Measurements from ENCODE around the gene APRT.

GRCh38 chr16:88854306-88855111 lies 42.8 kb upstream of the APRT start:
- TF ChIP-seq, protein P1, sequence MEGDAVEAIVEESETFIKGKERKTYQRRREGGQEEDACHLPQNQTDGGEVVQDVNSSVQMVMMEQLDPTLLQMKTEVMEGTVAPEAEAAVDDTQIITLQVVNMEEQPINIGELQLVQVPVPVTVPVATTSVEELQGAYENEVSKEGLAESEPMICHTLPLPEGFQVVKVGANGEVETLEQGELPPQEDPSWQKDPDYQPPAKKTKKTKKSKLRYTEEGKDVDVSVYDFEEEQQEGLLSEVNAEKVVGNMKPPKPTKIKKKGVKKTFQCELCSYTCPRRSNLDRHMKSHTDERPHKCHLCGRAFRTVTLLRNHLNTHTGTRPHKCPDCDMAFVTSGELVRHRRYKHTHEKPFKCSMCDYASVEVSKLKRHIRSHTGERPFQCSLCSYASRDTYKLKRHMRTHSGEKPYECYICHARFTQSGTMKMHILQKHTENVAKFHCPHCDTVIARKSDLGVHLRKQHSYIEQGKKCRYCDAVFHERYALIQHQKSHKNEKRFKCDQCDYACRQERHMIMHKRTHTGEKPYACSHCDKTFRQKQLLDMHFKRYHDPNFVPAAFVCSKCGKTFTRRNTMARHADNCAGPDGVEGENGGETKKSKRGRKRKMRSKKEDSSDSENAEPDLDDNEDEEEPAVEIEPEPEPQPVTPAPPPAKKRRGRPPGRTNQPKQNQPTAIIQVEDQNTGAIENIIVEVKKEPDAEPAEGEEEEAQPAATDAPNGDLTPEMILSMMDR (IDR thresholded peaks at IDR 0.05; ENCODE audit: low read length): no peak
- no peak for TF ChIP-seq EZH2 (IDR thresholded peaks at IDR 0.05; ENCODE audit: borderline replicate concordance, low read length)

Data from OCI-LY1 (cell line).